ENCODE data around the gene RBM33.

RBM33 gene

DNA sequence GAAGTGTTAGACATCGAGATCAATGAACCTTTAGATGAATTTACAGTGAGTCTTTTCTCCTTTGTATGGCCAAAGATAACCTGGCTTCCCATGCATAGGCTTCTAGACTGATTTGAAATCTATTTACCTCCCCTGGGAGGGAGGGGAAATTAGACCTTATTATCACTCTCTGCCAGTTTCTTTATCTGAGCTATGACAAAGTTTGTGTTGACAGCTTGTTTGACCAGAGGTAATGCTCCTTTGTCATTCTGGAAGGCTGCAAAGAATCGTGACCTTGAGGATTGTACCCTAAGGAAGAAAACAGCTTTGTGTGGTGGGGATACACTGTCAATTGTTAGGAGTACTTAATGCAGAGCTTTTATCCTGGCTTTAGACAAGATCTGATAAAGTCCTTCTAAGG is 36.4 kb downstream of the RBM33 start:
- DNase-seq (ENCODE audit: low read depth), result no peak
- no peak overlapping the region for H3K4me3 ChIP-seq (ENCODE audit: control insufficient read depth, low read depth, low read length)
- TF ChIP-seq, protein P1, sequence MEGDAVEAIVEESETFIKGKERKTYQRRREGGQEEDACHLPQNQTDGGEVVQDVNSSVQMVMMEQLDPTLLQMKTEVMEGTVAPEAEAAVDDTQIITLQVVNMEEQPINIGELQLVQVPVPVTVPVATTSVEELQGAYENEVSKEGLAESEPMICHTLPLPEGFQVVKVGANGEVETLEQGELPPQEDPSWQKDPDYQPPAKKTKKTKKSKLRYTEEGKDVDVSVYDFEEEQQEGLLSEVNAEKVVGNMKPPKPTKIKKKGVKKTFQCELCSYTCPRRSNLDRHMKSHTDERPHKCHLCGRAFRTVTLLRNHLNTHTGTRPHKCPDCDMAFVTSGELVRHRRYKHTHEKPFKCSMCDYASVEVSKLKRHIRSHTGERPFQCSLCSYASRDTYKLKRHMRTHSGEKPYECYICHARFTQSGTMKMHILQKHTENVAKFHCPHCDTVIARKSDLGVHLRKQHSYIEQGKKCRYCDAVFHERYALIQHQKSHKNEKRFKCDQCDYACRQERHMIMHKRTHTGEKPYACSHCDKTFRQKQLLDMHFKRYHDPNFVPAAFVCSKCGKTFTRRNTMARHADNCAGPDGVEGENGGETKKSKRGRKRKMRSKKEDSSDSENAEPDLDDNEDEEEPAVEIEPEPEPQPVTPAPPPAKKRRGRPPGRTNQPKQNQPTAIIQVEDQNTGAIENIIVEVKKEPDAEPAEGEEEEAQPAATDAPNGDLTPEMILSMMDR (IDR thresholded peaks at IDR 0.05; ENCODE audit: control insufficient read depth, insufficient read depth, low read depth, low read length, missing control alignments), result no peak

- no peak for DNase-seq (ENCODE audit: low read depth)
- H3K4me3 ChIP-seq (ENCODE audit: control insufficient read depth, low read depth, low read length), result no peak overlapping the region
- TF ChIP-seq, protein P1 (IDR thresholded peaks at IDR 0.05; ENCODE audit: control insufficient read depth, insufficient read depth, low read depth, low read length, missing control alignments), result no peak
These were observed 37.2 kb downstream of the RBM33 start for GRCh38 chr7:155681663-155682062.

DNA sequence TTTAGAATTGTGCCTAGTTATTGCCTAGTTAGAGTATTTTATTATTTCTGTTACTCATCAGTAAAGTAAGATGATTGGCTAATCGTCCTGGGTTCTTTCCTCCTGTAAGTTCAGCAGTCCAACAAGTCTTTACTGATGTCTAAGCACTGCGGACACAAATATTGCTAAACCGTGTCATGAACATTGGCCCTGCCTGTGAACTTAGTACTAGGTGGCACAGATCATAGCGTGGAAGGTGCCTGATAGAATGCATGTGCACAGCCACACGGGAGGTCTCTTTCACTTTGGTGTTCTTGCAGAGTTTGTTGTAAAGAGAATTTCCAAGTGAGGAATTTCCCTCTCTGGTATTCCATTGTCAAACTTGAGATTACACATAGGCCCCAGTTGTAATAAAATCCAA is 38.0 kb downstream of the RBM33 start:
- H3K4me3 ChIP-seq (ENCODE audit: control insufficient read depth, low read depth, low read length), result no peak overlapping the region
- TF ChIP-seq, protein P1 (IDR thresholded peaks at IDR 0.05; ENCODE audit: control insufficient read depth, insufficient read depth, low read depth, low read length, missing control alignments), result no peak
- no peak for DNase-seq (ENCODE audit: low read depth)

DNA sequence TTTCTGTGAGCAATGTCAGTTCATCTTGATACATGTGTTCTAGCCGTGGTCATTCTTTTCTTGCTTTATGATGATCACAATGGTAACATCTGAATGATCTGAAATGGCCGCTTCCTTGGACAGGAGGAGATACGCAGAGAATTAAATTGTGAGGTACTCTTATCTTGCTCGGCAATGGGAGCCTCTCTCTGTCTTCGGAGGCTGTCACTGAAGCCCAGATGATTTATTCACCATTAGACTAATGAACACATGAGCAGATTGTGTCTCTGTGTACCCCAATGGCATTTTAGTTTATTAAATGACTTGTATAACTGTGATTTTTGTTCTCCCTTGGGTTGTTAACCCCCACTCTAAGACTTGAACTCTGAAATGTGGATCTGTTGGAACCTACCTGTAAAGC is 38.6 kb downstream of the RBM33 start:
- DNase-seq (ENCODE audit: low read depth), result no peak
- TF ChIP-seq, protein P1 (IDR thresholded peaks at IDR 0.05; ENCODE audit: control insufficient read depth, insufficient read depth, low read depth, low read length, missing control alignments), result no peak

DNA sequence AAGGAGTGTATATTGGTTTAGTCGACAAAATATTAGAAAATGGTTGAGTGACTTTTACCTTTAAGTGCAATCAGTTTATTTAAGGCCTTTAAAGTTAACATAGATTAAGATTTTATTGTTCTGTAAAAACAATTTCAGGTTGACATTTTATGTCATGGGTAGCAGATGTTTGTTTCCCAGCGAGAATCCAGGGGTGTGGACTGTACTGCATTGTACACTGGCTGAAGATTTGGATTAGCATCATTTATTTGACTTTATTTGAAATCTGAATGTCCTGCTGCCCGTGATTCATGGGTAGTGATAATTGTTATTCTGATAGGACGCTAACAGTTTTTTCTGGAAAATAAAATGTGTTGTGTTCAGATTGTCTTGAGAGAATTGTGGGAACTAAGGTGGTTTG is 39.3 kb downstream of the RBM33 start:
- DNase-seq (ENCODE audit: low read depth), result no peak
- H3K4me3 ChIP-seq (ENCODE audit: control insufficient read depth, low read depth, low read length), result no peak overlapping the region
- TF ChIP-seq, protein P1 (IDR thresholded peaks at IDR 0.05; ENCODE audit: control insufficient read depth, insufficient read depth, low read depth, low read length, missing control alignments), result no peak

More for the DNA sequence above, 38.6 kb downstream of the RBM33 start:
- no peak overlapping the region for H3K4me3 ChIP-seq (ENCODE audit: control insufficient read depth, low read depth, low read length)

GRCh38 chr7:155684543-155684942 is 40.1 kb downstream of the RBM33 start:
- TF ChIP-seq, protein P1 (IDR thresholded peaks at IDR 0.05; ENCODE audit: control insufficient read depth, insufficient read depth, low read depth, low read length, missing control alignments), result no peak
- H3K4me3 ChIP-seq (ENCODE audit: control insufficient read depth, low read depth, low read length), result no peak overlapping the region
- DNase-seq (ENCODE audit: low read depth), result no peak
